Measurements from ENCODE around the gene IFFO2.

IFFO2 gene

GRCh38 chr1:18919197-18919905, 37.1 kb downstream of the IFFO2 start:
- DNase-seq (ENCODE audit: low spot score): no peak

- no peak for DNase-seq (ENCODE audit: low spot score)
These were observed 38.1 kb downstream of the IFFO2 start for GRCh38 chr1:18918417-18918816.

DNA sequence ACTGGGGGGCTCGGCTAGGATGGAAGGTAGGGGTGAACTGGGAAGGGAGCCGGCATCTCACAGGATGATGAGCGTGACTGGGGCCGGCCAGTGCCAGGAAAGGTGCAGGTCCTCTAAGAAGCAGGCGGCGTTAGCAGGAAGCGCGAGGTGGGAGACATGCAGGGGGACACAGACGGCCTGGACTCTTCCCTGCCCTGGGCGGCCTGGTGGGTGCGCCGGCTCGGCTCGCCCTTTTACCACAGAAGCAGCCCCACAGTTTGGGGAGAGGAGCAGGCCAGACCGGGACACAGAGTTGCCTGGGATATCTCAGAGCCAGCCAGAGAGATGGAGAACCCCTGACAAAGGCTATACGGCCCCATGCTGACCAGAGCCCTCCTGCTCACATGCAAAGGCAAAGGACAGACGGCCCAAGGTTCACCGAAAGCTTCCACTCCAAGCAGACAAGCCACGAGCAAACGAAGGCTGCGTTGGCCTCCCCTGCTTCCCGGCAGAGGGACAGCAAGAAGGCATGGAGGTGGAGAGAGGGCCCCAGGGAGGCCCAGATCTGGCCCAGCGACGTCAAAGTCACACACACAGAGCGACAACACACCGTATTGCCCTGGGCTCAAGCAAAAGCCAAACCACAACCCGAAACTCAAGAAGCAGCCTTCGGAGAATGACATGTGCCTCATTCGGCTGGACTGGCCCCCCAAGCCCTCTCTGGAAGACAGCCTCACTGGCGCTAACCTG, 39.2 kb downstream of the IFFO2 start:
- DNase-seq (ENCODE audit: low spot score): no peak

GRCh38 chr1:18915341-18915740, 41.1 kb downstream of the IFFO2 start:
- no peak for DNase-seq (ENCODE audit: low spot score)

GRCh38 chr1:18913065-18913835, 43.2 kb downstream of the IFFO2 start:
- DNase-seq (ENCODE audit: low spot score): peak; percentile 79

DNA sequence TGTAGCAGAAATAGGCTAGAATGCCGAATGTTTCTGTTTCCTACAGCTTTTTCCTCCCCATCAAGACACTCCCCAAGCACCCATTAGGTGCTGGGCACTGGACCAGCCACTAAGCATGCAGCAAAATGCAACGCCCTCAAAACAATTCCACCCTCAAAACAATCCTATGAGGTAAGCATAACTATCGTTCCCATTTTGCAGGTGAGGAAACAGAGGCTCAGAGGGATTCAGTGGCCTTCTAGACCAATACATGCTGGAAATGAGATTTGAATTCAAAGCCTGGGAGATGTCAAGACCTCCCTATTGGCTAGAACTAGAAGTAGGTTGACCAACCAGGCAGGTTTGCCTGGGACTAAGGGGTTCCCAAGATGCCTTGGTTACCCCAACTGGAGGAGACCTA, 43.9 kb downstream of the IFFO2 start:
- no peak for DNase-seq (ENCODE audit: low spot score)

DNA sequence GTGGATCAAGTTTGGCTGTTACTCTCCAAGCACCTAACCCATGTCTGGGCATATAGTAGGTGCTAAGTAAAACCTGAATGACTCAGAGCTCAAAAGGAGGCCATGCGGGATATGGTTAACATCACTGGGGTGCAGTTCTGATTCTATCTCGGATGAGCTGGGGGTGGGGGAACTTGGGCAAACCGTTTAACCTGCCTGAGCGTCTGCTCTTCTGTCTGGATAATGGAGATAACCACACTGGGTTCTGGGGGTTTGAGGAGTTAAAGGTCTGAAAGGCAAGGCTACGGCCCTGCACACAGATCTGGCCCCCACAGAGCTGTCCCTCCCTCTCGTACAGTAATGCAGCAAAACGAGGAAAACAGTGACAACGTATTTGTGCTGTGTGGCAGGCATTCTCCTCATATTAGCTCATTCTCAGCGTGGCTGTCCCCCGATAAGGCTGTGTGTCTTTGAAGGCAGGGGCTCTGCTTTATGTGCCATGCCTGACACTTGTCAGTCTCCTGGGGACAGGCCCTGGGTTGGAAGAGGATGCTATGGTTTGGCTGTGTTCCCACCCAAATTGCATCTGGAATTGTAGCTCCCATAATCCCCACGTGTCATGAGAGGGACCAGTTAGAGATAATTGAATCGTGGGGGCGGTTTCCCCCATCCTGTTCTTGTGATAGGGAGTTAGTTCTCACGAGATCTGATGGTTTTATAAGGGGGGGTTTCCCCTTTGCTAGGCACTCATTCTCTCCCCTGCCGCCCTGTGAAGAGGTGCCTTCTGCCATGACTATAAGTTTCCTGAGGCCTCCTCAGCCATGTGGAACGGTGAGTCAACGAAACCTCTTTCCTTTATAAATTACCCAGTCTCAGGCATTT, 47.3 kb downstream of the IFFO2 start:
- DNase-seq (ENCODE audit: low spot score): no peak

- no peak for DNase-seq (ENCODE audit: low spot score)
These were observed 48.3 kb downstream of the IFFO2 start for GRCh38 chr1:18907917-18908845.

GRCh38 chr1:18907021-18907916, 49.2 kb downstream of the IFFO2 start:
- DNase-seq (ENCODE audit: low spot score): peak; percentile 68

DNA sequence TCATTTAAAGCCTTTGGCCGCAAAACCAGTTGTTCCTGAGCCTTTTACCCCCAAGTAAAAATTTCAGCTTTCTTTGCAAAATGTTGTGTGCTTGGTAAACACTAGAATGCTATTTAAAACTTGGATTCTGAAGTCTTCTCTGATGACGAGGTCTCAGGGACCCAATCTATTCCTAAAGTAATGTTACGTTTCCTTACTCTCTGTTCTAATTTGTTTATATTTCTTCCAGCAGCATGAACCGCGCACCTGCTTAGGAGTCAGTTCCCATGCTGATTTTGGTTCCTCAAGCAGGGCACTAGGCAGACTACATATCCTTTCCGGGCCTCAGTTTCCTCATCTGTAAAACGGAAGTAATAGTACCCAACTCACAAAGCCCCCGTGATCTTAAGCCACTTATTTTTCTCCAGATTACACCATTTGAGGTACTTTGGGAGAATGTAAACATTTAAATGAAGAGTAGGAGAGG, 53.2 kb downstream of the IFFO2 start:
- no peak for DNase-seq (ENCODE audit: low spot score)

DNA sequence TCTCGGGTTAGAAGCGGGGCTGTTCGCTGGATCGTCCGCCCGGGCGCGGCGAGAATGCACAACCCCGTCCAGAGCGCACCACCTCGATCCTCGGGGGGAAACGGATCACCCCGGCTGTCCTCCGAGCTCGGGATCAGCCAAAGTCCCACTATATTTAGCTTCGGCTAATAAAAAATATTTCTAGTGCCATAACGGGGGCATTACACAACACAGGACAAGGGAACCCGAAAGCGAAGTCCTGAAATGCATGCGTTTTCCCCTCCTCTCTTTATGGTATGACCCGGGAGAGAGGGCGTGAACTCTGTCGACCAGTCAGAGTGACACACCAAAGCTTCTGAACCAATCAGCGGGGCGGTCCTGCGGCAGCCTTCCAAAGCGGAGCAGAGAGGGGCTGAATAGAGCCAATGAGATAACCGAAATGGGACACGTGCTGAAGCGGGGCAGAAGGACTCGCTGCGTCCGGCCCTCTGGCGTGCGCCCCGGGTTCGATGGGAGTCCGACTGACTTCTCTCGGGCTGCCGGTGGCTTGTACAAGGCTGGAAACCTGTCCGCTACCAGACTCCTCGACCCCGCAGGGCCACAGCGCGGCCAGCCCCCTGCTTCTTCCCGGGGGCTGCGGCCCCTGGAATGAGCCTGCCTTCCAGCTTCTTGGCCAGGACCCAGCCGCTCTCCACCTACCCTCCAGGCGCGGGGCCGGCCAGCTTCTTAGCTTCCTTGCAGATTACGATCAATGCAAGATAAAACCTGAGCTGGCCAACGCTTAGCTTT, 53.8 kb downstream of the IFFO2 start, which contains the start of gene ALDH4A1:
Gene ALDH4A1, minus strand, starts transcription at position 33 of the 768 bp plus-strand sequence. Its CDS starts 32 bp downstream, at position 1.
- peak; percentile 98 for DNase-seq (ENCODE audit: low spot score)

DNA sequence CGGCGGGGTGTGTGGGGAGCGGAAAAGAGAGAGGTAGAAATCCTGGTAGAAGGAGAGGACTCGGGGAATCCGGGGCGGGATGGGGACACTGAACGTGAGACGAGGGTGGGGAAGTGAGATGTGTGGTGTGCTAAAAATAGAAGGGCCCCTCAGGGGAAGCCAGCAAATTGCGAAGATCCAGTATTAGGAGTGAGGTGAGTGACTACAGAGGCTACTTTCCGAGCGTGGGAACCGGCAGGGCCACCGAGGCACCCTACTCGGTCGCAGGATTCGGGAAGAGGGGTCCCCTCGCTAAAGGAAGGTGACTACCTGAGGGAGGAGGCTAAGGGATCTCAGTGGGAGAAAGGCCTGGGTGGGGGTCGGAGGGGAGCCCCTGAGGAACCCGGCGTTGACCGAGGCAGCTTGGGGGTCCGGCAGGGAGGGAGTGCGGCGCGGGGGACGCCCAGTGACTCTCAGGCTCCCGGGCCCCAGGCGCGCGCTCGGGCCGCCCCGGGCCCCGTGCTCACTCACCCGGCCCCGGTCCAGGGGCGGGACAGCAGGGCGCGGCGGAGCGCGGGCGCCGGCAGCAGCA, 54.4 kb downstream of the IFFO2 start:
- no peak for DNase-seq (ENCODE audit: low spot score)

- no peak for DNase-seq (ENCODE audit: low spot score)
These were observed 55.1 kb downstream of the IFFO2 start for GRCh38 chr1:18901147-18901951.

DNA sequence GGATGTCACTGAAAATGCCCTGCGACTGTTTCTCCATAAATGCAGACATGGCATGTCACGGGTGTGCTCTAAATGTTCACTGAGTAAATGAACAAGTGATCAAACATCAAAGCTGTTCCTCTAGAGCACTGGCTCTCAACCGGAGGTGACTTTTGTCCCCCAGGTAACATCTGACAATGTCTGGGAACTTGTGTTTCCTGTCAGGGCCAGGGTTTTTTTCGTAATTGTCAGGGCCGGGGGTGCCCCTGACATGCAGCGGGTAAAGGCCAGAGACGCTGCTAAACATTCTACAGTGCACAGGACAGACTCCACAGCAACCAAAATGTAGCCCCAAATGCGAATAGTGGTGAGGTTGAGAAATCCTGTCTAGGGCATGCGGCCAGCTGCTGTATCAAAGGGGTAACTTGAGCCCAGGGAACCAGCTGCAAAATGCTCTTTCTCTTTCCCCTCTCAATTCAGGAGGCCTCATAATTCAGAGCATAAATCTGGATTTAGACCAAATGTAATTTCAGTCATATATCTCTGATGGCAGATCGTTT, 56.1 kb downstream of the IFFO2 start:
- DNase-seq (ENCODE audit: low spot score): no peak

- DNase-seq (ENCODE audit: low spot score): no peak
These were observed 57.0 kb downstream of the IFFO2 start for GRCh38 chr1:18899363-18900049.

- DNase-seq (ENCODE audit: low spot score): no peak
These were observed 57.9 kb downstream of the IFFO2 start for GRCh38 chr1:18898567-18898966.

DNA sequence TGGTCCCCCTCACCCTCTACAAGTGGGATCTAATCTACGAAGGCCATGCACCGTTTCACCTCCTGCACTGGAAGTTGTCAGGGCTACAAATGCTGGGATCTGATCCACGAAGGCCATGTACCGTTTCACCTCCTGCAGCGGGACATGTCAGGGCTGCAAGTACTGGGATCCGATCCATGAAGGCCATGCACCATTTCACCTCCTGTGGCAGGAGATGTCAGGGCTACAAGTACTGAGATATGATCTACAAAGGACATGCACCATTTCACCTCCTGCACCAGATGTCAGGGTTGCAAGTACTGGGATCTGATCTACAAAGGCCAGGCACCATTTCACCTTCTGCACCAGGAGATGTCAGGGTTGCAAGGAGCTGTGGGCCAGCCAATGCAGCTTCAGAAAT, 61.2 kb downstream of the IFFO2 start:
- DNase-seq (ENCODE audit: low spot score): no peak
